Hypothalamus (tissue), 51 donors: ENCODE data around the gene SLC25A33.
"Not testable (repeated sequence)": the region's sequence is repeated elsewhere in the genome, so short reads cannot be mapped to it uniquely, and the experiment has no call there.

Source experiments
- DNase-seq, 51 donors: peaks; one replicate each; lab custom pipeline; 2025; lab: John Stamatoyannopoulos, UW

Gene SLC25A33, protein sequence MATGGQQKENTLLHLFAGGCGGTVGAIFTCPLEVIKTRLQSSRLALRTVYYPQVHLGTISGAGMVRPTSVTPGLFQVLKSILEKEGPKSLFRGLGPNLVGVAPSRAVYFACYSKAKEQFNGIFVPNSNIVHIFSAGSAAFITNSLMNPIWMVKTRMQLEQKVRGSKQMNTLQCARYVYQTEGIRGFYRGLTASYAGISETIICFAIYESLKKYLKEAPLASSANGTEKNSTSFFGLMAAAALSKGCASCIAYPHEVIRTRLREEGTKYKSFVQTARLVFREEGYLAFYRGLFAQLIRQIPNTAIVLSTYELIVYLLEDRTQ

DNA sequence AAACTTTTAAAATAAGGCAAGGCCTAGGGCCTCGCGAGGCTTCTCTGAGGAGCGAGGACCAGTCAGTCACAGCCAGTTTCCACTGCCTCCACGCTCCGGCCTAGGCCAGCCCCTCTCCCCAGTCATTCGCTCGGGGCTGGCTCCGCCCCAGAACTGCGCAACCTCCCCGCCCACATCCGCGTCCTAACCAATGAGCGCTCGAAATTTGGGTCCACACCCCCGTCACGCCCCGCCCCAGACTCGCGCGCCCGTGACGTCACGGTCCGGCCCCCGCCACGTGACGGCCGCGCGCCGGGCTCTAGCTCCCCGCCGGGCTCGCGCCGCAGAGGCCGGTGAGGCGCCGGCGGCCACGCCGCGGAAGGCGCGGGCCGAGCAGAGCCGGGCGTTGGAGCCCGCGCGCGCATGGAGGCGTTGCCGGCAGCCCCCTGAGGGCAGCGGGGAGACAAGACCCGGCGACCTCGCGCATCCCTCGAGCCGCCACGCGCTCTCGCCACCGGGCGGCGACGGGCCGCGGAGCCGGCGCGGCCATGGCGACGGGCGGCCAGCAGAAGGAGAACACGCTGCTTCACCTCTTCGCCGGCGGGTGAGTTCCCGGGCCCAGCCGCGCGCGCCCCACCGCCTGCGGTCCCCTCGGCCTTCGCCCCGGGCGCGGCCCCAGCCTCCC lies at the start of gene SLC25A33:
Gene SLC25A33 (plus strand): TSS at position 301 of the 664 bp plus-strand sequence. CDS start 227 bp downstream, at position 528.
- DNase-seq: peak; percentile 72 to 99 (median 96)

DNA sequence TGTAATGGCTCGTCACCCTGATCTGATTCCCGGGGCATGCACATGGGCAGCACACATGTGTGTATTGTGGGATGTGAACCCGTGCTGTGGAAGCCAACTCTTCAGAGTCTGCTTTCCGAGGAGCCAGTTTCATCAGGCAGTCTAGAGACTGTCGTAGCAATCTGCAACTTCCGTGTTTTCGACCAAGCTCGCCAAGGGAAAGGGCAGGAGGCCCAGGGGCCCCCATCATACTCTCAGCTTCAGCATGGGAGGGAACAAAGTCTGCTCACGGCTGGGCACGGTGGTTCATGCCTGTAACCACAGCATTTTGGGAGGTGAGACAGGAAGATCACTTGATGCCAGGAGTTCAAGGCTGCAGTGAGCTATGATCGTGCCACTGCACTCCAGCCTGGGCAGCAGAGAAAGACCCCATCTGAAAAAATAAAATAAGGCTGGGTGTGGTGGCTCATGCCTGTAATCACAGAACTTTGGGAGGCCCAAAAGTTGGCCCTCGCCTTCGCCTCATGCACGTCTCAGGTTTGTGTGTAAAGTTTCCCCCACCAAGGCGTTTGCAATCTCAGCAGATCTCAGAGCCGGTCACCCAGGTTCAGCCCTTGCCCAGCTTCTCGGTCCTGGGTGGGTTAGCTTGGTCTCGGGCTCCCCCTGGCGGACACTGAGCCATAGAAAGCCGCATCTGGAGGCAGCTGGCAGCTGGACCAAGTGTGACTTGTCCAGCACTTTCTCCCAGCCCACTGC lies 48.5 kb upstream of the SLC25A33 start:
- peak; percentile 25 to 94 (median 77) for DNase-seq

DNA sequence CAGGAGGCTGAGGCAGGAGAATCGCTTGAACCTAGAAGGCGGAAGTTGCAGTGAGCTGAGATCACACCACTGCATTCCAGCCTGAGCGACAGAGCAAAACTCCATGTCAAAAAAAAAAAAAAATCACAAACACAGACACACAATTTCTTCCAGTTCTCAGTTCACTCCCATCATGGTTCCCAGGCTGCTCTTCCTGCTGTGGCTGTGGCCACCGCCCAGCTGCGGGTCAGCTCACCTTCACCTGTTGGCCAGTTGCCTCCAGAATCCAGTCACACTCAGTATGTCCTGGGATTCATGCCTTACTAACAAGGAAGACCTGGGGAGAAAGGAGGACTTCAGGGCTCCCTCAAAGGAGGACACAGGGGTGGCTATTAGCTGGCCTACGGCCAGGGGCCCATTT lies 45.9 kb upstream of the SLC25A33 start:
- DNase-seq: no peak

DNA sequence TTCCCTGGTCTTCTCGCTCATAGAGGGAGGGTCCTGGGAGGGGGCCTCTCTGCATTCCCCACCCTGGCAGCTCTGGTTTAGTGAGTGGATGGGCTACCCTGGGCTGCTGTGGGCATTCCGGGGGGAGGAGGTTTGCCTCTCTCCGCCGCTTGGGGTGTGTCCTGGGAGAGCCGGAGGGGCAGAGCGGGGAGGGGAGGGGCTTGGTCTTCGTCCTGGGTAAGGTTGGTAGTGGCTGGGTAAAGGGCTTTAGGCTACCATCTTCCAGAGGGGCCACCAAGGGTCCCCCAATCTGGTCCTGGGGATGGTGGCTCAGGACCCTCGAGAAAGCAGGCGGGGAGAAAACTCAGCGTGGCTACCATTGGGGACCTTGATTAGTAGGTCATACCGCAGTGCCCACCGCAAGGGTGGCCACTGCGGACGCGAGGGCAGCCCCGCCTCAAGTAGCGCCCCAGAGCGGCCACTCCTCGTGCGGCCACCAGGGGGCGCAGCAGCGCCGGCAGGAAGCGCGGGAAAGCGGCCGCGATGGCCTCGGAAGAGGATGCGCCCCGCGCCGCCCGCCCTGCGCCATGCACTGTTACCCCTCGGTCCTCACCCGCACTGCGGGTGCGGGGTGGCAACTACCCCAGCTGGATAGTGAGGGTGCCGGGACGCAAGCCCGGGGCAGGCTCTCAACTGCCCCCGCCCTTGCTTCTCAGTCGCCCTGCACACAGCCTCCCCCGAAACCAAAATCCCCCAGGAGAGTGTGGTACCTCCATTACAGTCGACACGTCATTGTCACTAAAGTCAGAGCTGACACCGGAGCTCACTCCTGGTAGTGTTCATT lies 44.1 kb upstream of the SLC25A33 start:
- DNase-seq: peak in 30 of 51 donors; percentile 7 to 71 (median 19)

DNA sequence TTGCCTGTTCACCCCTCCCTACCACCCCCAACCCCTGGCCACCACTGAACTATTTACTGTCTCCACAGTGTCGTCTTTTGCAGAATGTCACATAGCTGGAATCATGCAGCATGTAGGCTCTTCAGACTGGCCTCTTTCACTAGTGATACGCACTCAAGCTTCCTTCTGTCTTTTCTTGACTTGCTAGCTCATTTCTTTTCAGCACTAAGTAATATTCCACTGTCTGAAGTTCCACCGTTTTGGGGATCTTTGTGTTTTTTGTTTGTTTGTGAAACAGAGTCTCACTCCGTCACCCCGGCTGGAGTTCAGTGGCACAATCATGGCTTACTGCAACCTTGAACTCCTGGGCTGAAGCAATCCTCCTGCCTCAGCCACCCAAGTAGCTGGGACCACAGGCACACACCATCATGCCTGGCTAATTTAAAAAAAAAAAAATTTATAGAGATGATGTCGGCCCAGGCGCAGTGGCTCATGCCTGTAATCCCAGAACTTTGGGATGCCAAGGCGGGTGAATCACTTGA lies 43.4 kb upstream of the SLC25A33 start:
- DNase-seq: no peak

DNA sequence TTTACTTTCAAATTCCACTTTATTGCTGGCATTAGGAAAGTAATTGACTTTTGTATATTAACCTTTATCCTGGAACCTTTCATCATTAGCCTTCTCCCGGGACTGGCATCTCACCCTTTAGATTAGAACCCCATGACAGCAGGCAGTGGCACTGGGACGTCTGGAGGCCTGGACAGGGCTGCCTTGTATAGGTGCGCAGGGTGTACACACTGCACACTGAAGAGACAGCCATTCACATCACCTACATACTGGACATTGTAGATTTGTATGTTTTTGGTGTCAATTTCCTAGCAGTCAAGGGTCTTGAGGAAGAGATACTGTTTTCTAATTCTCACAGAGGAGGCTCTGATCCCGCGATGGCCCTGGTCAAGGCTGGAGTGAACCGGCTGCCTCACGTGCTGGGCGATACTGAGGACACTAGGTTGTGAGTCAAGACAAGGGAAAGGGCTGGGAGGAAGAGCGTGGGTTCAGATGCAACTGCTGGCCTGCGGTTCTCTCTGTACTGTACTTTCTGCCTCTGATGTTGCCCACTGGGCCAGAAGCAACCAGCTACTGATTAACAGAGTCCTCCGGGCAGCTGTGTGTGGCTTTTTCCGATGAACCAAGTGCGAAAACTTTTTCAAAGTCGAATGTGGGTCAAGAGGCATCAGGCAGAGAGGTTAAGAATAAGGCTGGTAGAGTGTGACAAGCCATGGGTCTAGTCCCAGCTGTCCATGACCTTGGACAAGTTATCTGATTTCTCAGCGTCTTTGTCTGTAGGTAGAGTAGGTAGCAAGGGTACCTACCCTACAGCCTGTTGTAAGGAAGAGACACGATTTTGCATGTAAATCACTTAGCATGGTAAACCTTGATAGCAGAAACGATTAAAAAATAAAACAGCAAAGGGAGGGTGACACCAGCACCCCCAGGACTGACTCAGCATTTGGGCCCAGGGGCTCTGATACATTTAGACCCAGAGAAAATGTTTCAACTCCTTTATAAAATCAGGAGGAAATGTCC lies 38.2 kb upstream of the SLC25A33 start:
- DNase-seq: no peak

DNA sequence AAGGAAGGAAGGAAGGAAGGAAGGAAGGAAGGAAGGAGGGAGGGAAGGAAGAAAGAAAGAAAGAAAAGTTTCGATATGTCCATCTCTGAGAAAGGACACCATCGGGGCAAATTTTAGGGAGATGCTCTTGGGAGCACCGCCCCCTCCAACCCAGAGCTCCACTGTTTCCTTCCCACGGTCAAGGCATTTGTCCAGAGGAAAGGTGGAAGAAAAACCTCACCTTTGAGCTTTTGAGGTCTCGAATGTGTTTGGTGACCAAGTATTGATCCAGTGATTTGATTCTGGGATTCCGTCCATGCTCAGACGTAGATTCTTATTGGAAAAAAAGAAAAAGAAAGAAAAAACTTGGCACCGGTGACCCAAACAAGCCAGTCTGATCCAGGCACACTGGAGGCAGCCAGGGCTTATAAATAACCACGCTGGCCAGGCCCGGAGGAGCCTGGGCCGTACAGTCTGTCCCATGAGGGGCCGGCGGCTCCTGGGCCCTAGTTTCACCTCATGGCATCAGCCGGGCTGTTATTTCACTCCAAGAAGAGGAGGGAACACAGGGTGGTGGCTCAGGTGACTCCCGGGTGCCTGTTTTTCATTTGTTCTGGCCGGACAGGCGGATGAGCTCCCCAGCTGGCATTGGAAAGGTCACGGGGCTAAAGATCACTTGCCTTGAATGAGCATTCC lies 36.1 kb upstream of the SLC25A33 start:
- DNase-seq: peak in 10 of 51 donors; percentile 3 to 46 (median 10)

DNA sequence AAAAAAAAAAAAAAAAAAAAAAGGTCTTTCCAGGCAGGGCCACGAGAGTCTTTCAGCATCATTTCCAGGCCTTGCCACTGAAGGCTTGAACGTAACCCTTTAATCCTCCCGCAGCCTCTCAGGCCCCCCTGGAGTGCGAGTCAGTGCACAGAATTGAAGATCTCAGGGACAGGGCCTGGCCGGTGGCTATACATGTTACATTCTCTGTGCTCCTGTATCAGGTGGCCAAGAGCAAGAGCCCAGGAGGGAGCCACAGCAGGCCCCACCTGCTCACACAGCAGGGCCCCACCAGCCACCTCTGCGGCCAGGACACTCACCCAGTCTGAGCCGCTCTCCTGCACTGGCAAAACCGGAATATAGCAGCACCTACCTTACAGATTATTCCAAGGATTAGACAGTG lies 34.1 kb upstream of the SLC25A33 start:
- no peak for DNase-seq

DNA sequence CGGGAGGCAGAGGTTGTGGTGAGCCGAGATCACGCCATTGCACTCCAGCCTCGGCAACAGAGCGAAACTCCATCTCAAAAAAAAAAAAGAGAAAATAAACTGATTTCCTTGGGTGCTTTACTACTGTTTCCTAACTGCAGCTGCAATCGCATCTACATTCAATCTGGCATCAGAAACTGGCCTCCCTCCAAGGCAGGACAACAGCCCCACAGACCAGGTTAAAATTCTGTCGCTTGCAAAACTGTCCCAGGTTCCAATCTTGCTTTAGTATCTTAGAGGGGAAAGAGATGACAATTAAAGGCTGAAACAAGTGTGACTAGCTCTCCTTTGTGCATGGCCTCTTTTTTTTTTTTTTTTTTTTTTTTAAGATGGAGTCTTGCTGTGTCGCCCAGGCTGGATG lies 32.4 kb upstream of the SLC25A33 start:
- DNase-seq: no peak

DNA sequence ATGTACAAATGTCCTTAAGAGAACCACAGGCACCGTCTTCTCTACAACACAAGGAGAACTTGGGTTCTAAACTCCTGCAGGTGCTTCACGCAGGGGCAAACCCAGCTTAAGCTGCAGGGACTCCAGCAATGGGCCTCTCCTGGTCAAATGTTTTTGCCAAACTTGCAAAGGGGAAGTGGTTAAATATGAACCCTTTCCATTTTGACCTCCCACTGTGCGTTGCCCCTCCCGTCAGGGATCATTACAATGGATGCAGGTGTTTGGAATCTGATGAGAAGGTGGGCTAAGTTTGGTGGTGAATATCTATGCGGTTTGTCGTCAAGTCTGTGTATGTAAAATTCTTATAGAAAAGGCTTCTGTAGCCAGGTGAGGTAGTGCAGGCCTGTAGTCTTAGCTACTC lies 29.1 kb upstream of the SLC25A33 start:
- DNase-seq: no peak

DNA sequence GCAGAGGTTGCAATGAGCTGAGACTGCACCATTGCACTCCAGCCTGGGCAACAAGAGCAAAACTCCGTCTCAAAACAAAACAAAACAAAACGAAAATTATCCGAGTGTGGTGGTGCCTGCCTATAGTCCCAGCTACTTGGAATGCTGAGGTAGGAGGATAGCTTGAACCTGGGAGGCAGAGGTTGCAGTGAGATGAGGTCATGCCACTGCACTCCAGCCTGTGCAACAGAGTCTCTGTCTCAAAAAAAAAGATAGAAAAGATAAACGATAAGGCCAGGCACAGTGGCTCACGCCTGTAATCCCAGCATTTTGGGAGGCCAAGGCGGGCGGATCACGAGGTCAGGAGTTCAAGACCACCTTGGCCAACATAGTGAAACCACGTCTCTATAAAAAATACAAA lies 23.7 kb upstream of the SLC25A33 start:
- not testable (repeated sequence) for DNase-seq

DNA sequence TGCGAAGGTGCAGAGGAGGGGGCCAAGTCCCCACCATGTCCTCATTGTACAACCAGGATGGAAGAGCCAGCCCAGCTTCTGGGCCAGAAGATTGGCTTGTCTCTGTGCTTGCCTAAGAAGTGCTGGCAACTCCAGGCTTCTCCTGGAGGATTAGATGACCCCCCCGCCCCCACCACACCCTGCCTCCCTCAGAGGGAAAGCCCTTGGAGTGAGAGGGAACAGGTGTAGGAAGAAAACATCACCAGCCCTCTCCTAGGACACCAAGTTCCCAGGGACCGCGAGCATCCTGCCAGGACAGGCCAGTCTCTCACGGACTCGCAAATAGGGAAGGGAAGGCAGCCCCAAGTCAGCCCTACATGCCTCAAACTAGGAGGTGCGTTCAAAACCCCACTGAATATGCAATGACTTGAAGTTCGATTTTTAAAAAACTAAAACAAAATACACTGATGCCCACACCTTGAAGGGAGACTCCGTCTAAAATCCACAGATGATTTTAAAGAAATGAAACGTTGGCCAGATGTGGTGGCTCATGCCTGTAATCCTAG lies 20.7 kb upstream of the SLC25A33 start:
- no peak for DNase-seq

DNA sequence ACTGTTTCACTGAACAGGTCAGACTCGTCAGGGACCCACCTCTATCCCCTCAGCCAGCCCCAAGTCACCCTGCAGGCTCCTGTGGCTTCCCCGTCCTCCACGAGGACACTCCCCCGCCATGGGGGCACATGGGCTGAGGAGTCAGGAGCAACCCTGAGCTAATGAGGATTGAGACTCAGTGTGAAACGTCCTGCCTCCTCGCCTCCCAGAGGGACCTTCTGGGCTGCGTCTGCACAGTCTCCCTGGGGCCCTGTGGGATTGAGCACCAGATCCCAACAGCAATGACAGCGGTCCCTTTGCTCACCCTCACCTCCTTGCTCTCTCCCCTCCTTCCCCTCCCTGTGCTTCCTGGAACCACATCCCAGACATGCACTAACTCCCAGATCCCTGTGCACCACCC lies 18.9 kb upstream of the SLC25A33 start:
- no peak for DNase-seq

DNA sequence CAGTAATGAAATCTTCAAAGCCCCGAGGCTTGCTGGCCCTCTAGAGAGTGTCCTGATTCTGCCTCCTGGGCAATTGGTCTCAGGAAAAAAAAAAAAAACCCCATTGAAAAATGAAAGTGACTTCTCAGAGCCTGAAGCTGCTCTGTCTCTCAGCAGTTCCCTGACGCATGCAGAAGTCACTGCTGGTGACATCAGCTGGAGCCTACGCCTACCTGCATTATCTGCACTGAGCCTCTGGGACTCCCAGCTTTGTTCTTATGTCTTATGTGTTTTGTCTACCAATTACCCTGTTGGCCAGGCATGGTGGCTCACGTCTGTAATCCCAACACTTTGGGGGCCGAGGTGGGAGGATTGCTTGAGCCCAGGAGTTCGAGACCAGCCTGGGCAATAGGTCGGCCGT lies 10.1 kb upstream of the SLC25A33 start:
- peak in 15 of 51 donors; percentile 6 to 56 (median 28) for DNase-seq

DNA sequence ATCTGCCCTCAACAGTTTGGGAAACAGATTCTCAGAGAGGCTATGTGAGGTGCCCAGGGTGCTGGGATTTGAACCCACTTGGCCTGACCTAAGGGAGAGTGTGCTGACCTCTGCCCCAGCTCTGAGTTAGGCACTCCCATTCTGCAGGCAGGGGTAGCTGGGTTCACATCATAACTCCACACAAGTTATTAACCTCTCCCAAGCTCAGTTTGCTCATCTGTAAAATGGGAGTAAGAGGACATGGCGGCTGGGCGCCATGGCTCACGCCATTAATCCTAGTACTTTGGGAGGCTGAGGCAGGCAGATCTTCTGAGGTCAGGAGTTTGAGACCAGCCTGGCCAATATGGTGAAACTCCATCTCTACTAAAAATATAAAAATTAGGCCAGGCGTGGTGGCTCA lies 8.9 kb upstream of the SLC25A33 start:
- DNase-seq: no peak

DNA sequence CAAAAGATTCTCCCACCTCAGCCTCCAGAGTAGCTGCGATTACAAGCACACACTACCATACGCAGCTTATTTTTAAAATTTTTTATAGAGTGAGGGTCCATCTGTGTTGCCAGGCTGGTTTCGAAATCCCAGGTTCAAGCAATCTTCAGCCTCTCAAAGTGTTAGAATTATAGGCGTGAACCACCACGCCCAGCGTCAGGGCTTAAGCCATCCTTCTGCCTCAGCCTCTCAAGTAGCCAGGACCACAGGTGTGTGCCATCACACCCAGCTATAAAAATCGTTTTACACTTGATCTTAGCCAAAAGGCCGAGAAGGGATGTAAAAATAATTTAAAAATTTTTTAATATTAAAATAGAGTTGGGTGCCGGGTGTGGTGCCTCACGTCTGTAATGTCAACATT lies 4.3 kb upstream of the SLC25A33 start:
- DNase-seq: no peak

DNA sequence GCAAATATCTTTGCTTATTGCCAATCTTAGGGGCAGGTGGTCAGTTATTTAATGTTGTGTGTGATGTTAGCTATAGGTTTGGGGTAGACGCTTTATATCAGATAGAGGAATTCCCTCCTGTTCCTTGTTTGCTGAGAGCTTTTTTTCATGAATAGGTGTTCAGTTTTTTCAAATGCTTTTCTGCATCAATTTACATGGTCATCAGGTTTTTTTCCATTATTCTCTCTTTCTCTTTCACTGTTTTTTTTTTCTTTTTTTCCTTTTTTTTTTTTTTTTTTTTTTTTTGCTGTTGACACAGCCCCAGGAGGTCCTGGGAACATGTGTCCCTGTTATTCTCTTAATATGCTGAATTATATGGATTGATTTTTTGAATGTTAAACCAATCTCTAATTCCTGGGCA lies 3.0 kb upstream of the SLC25A33 start:
- no peak for DNase-seq
